Aorta (tissue), 5 donors: ENCODE measurements around the gene AMPD2. TPM values are rescaled to one million over a fixed set of nuclear protein-coding genes. Genes with fewer than 3 reads are reported as not detected.

Source experiments
- ATAC-seq: fragments of 200-7000 bp; cut with Tn5 transposase; one replicate; pipeline ENCODE4 v1.9.1; 2022; ENCODE audit warnings: moderate library complexity; ENCODE audit not compliant: low FRiP score
- DNase-seq, 2 donors: peaks; one replicate each; pipeline ENCODE4 v3.0.0-alpha.2; 2020
- H3K27ac ChIP-seq, 2 donors: one replicate each; pipeline ENCODE4 v1.5.1; 2013; ENCODE audit warnings: low read length in 2 of 2, mild to moderate bottlenecking in 2 of 2, moderate library complexity in 2 of 2, control low read depth in 1 of 2, inconsistent platforms in 1 of 2, low read depth in 1 of 2
- H3K27me3 ChIP-seq, 2 donors: one replicate each; pipeline ENCODE4 v1.6.1; 2013; ENCODE audit warnings: control low read depth in 1 of 2, low read length in 1 of 2, mild to moderate bottlenecking in 1 of 2, moderate library complexity in 1 of 2; ENCODE audit not compliant: insufficient read depth in 2 of 2, control insufficient read depth in 1 of 2
- H3K36me3 ChIP-seq, 2 donors: one replicate each; pipeline ENCODE4 v1.6.1; 2013; ENCODE audit warnings: control low read depth in 1 of 2, low read length in 1 of 2, mild to moderate bottlenecking in 1 of 2; ENCODE audit not compliant: insufficient read depth in 2 of 2, control insufficient read depth in 1 of 2
- H3K4me1 ChIP-seq, 2 donors: one replicate each; pipeline ENCODE4 v1.6.1; 2013; ENCODE audit warnings: low read length in 2 of 2, control low read depth in 1 of 2, mild to moderate bottlenecking in 1 of 2, moderate library complexity in 1 of 2; ENCODE audit not compliant: insufficient read depth in 2 of 2, control insufficient read depth in 1 of 2
- H3K4me3 ChIP-seq, 2 donors: one replicate each; pipeline ENCODE4 v1.5.1; 2013; ENCODE audit warnings: low read length in 2 of 2, control low read depth in 1 of 2, mild to moderate bottlenecking in 1 of 2
- H3K9me3 ChIP-seq: one replicate; pipeline ENCODE4 v1.6.1; 2013; ENCODE audit warnings: mild to moderate bottlenecking, low read length; ENCODE audit not compliant: control insufficient read depth
- WGBS, 2 donors: extraction: QIAGEN DNeasy Blood & Tissue Kit; methylation state at CpG; one replicate each; pipeline ENCODE4 v1.1.7; 2013; 5-methylcytosine and 5-hydroxymethylcytosine counted together
- intact Hi-C, 2 donors: fragments of 100-400 bp; cut with DNase I; formaldehyde crosslinking; loops; one replicate each; pipeline versions ENCODE4 v1.14.2 to v1.15.0; 2022
- long read RNA-seq, 2 donors: library from polyadenylated mRNA; unstranded; transcript quantifications; one replicate each; pipeline ENCODE4 v2.0.0, GENCODE V29; 2020 to 2021
- polyA plus RNA-seq, 2 donors: library from polyadenylated mRNA; stranded (reverse); fragments of 200-250 nt; gene quantifications; one replicate each; pipeline ENCODE4 v1.2.3, GENCODE V29; 2013
- total RNA-seq, 2 donors: library from RNA; stranded (reverse); fragmentation: NEBNext Ultra II Directional; extraction: Animal tissue kit (Norgen Biotek cat#: 25700); gene quantifications; one replicate each; pipeline ENCODE4 v1.2.1, GENCODE V29; 2021
- donor health status: healthy with polysubstance abuse.
- donor health status: Bipolar disorder and iron deficiency.
- donor health status: DM: no; HTN: no; CAD: no.
- donor health status: DM: no; HTN: no; CAD: no.
- donor health status: DM: yes; HTN: yes; CAD: no.

The AMPD2 gene
- total RNA-seq (10 to 100 TPM; 59.7 to 77.1 TPM), polyA plus RNA-seq (10 to 100 TPM; 19.8 to 85.9 TPM)
- long read RNA-seq, donor 1, partial matches to known transcripts = 39 of 63 reads
- long read RNA-seq, donor 1, other reads (novel, unspliced or antisense) = 18 of 63 reads
- long read RNA-seq, donor 2, partial matches to known transcripts = 10 of 23 reads
- long read RNA-seq, donor 2, other reads (novel, unspliced or antisense) = 6 of 23 reads

DNA sequence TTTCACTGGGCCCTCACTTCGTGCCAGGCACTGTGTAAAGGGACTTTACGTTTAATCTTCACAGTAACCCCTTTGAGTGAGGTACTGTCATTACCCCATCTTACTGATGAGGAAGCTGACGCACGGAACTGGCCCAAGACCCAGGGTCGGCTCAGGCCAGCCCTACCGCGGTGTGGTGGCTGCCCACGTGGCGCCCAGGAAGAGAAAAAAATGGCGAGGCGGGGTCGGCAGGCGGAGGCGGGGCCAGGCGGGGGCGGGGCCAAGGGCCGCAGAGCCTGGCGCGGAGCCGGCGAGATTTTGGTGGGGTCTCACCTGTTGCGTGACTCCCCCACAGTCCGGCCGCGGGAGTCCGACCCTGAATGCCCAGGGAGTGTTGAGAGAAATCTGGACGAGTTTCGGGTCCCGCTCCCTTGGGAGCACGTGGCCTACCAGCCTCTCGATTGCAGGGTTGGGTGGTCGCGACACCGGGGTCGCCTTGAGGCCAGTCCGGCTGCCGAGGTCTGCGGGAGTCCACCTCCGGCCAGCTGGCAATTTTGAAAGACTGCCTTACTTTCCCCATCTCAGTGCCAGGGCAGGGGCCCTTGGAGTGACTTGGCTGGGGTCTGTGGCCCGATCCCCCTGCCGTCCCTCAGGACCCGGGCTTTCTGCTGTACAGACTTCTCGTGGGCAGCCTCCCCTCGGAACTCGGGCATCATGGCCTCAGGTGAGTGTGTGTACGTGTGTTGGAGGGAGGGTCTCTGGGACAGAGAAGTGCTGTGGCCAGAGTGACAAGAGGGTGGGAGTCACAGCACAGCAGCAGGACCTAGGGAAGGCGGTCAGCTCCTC, at the start of gene AMPD2, which contains the start of gene GNAT2:
Gene AMPD2, plus strand, starts transcription at position 262 of the 825 bp plus-strand sequence. CDS start 1,339 bp downstream, outside the sequence.
Gene GNAT2, minus strand, starts transcription at position 41 of the 825 bp plus-strand sequence. CDS start 6,746 bp downstream, outside the sequence.
- DNase-seq = peak; percentile 93 to 94
- 0 to 1% methylated on average over 44 to 47 of the region's 47 CpGs for WGBS, 2 donors
- no peaks in the 10 kb centered on the region for H3K27me3 ChIP-seq
- intact Hi-C loops = loop anchor here (2.0 kb wide), 1 partner anchor 71 kb away; the partner anchor contains the start of gene GNAI3 (in 2 of the 2)
- H3K9me3 ChIP-seq = no peaks in the 10 kb centered on the region
- peak; percentile 74 for ATAC-seq
- no peaks in the 10 kb centered on the region for H3K36me3 ChIP-seq
- H3K4me3 ChIP-seq = peak within 1 kb of the TSS; percentile 23 to 53
- peak within 1 kb of the TSS in 1 of 2 donors; percentile 68 for H3K27ac ChIP-seq
- no peaks in the 10 kb centered on the region for H3K4me1 ChIP-seq

DNA sequence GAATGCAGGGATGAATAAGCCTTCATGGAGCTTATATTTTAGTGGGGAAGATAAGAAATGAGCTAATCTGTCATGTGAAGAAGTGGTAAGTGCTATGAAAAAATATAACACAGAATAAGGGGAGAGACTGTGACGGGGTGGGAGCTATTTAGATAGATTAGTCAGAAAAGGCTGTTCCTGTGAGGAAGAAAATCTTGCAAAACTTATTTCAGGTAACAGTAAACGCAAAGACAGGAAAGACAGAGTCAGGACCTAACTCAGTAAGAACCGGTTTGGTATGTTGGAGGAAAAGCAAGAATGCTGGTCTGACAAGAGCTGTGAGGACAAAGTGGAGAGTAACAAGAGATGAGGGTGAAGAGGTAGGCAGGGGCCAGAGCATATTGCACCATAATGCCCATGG, 49.2 kb upstream of the AMPD2 start:
- Histone ChIP-seq H3K4me3 (no peak overlapping the region), H3K27ac (no peak overlapping the region), H3K4me1 (peaks cover 0 to 7% of the 10 kb centered on the region in 2 donors), H3K27me3 (no peaks in the 10 kb centered on the region), H3K36me3 (no peaks in the 10 kb centered on the region), H3K9me3 (no peaks in the 10 kb centered on the region)
- 24 to 30% methylated on average over 3 of the region's 3 CpGs for WGBS, 2 donors
- DNase-seq (no peak), ATAC-seq (no peak)
- intact Hi-C loops = no loop called here

DNA sequence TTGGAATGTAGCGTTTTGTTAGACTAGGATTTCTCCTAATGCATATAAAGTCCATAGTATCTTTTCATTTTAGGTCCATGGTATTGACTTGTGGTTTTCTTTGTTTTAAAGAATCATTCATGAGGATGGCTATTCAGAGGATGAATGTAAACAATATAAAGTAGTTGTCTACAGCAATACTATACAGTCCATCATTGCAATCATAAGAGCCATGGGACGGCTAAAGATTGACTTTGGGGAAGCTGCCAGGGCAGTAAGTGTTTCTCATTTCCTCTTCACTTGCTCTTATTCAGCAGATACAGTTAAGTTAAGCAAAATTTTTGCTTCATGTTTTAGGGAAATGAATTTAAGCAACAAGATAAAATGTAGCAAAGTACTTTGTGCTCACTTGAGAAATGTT, 45.9 kb upstream of the AMPD2 start:
- ATAC-seq (no peak), DNase-seq (no peak)
- H3K9me3 ChIP-seq = no peaks in the 10 kb centered on the region
- no peaks in the 10 kb centered on the region for H3K36me3 ChIP-seq
- H3K4me1 ChIP-seq = peaks cover 0 to 7% of the 10 kb centered on the region in 2 donors
- no peak overlapping the region for H3K4me3 ChIP-seq
- intact Hi-C loops = no loop called here
- 67 to 73% methylated on average over 2 of the region's 2 CpGs for WGBS, 2 donors
- no peak overlapping the region for H3K27ac ChIP-seq
- H3K27me3 ChIP-seq = no peaks in the 10 kb centered on the region

DNA sequence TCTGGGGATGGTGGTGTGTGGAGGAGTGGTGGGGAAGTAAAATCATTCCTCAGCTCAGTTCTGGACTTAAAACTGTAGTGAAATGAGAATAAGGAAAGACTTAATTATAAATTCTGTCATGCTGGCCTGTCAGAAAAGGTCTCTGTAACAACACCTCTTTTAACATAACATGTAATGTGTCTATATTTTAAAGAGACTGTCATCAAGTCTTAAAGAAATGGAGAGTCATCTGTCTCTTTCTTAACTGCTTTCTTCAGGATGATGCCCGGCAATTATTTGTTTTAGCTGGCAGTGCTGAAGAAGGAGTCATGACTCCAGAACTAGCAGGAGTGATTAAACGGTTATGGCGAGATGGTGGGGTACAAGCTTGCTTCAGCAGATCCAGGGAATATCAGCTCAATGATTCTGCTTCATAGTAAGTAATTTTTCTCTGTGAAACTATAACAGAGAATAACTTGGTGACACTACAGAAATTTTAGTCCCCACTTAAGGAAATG, 40.6 kb upstream of the AMPD2 start:
- H3K27ac ChIP-seq = peak overlapping the region in 1 of 2 donors; percentile 40
- no peak overlapping the region for H3K4me3 ChIP-seq
- no peaks in the 10 kb centered on the region for H3K36me3 ChIP-seq
- intact Hi-C loops = no loop called here
- peaks cover 2 to 3% of the 10 kb centered on the region in 2 donors for H3K4me1 ChIP-seq
- H3K27me3 ChIP-seq = no peaks in the 10 kb centered on the region
- no peaks in the 10 kb centered on the region for H3K9me3 ChIP-seq
- WGBS, 2 donors = 5 to 6% methylated on average over 3 of the region's 3 CpGs
- no peak for ATAC-seq
- DNase-seq = no peak

DNA sequence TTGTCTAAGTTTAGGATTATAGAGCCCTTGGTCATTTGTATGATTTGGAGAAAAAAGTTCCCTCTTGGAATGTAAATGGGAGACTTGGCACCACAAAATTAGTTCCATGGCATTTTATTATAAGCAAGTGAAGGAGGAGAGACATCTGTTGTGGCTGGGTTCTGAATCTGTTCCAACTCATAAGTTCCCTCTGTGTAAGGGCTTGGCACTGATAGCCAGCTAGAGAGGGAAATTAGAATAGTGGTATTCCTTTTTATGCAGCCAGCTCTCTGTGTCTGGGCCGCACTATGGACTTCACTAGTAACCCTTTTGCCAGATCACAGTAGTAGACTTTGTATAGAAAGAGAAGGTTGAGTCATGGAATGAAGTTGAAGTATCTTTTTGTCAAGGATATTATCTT, 40.1 kb upstream of the AMPD2 start:
- peak overlapping the region in 1 of 2 donors; percentile 17 for H3K27ac ChIP-seq
- intact Hi-C loops = no loop called here

DNA sequence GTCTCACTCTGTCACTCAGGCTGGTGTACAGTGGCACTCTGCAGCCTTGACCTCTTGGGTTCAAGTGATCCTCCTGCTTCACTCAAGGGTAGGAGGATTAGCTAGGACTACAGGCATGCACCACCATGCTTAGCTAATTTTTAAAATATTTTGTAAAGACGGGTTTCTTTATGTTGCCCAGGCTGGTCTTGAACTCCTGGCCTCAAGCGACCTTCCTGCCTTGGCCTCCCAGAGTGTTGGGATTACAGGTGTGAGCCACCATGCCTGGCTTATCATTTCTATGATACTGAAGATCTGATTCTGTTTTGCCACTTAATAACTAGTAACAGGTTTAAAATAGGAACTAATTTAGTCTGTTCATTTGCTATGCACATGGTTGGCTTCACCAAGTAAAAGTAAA, 37.6 kb upstream of the AMPD2 start:
- Histone ChIP-seq H3K27ac (no peak overlapping the region), H3K27me3 (no peaks in the 10 kb centered on the region), H3K36me3 (peaks cover 0 to 3% of the 10 kb centered on the region in 2 donors), H3K4me3 (no peak overlapping the region), H3K4me1 (peaks cover 2 to 3% of the 10 kb centered on the region in 2 donors), H3K9me3 (no peaks in the 10 kb centered on the region)
- no peak for ATAC-seq
- 77 to 79% methylated on average over 2 of the region's 2 CpGs for WGBS, 2 donors
- intact Hi-C loops = no loop called here
- DNase-seq = no peak

More for the DNA sequence above, 40.1 kb upstream of the AMPD2 start:
- Histone ChIP-seq H3K9me3 (no peaks in the 10 kb centered on the region), H3K4me1 (peaks cover 2 to 3% of the 10 kb centered on the region in 2 donors), H3K36me3 (no peaks in the 10 kb centered on the region), H3K27me3 (no peaks in the 10 kb centered on the region), H3K4me3 (no peak overlapping the region)
- ATAC-seq = no peak
- no peak for DNase-seq
- 3 to 9% methylated on average over 1 of the region's 1 CpG for WGBS, 2 donors

DNA sequence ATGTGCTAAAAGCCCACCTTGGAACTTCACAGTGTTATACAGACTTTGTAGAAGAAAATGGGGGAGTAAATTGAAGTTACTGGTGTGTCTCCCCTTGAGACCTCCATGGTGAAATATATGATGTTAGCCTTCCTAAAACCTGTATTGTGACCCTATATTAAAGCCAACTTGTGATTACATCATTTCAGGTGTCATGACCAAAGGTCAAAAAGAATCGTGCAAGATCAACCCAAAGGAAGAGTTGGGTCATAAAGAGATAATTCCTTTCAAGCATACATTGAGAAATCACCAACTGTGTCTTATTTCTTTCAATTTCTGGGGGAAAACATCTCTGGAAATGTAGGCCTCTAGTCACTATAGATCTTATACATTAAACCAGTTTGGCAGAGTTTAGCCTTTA, 34.9 kb upstream of the AMPD2 start:
- WGBS, 2 donors = 87 to 90% methylated on average over 1 of the region's 1 CpG
- DNase-seq (no peak), ATAC-seq (no peak)
- H3K27me3 ChIP-seq = no peaks in the 10 kb centered on the region
- H3K9me3 ChIP-seq = no peaks in the 10 kb centered on the region
- peaks cover 0 to 4% of the 10 kb centered on the region in 2 donors for H3K36me3 ChIP-seq
- intact Hi-C loops = no loop called here
- H3K4me1 ChIP-seq = no peaks in the 10 kb centered on the region
- H3K4me3 ChIP-seq = no peak overlapping the region
- H3K27ac ChIP-seq = no peak overlapping the region

DNA sequence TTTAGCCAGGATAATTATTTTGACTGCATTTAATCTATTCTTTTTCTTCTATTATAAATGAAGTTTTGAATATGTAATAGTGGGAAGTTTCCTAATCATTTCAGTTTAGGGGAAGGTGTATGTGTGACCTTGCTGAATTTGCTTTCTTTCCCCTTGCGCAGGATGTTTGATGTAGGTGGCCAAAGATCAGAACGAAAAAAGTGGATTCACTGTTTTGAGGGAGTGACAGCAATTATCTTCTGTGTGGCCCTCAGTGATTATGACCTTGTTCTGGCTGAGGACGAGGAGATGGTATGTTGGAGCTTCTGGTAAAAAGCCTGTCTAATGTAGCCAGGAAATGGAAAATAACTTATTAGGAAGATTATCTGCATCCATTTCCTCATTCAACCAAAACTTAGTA, 33.6 kb upstream of the AMPD2 start:
- 88 to 93% methylated on average over 3 of the region's 3 CpGs for WGBS, 2 donors
- no peak overlapping the region for H3K4me3 ChIP-seq
- H3K27ac ChIP-seq = no peak overlapping the region
- no peaks in the 10 kb centered on the region for H3K9me3 ChIP-seq
- H3K27me3 ChIP-seq = no peaks in the 10 kb centered on the region
- intact Hi-C loops = no loop called here
- peaks cover 0 to 4% of the 10 kb centered on the region in 2 donors for H3K36me3 ChIP-seq
- no peaks in the 10 kb centered on the region for H3K4me1 ChIP-seq
- ATAC-seq (no peak), DNase-seq (no peak)
